Tibial nerve (tissue), 3 donors: ENCODE measurements around the gene HRC.

Source experiments
- POLR2A ChIP-seq, 2 donors: fragments of 450-650 bp; IDR thresholded peaks; one replicate each; pipeline ENCODE4 v1.6.1; 2017; ENCODE audit warnings: antibody characterized with exemption in 2 of 2, mild to moderate bottlenecking in 2 of 2, moderate library complexity in 2 of 2
- TF ChIP-seq, protein P1 (sequence below), 5 experiments: fragments of 200-600 bp in 3 of 5; fragments of 450-650 bp in 2 of 5; sonication (generic) in 3 of 5; IDR thresholded peaks; one replicate each; pipeline ENCODE4 v1.5.1; 2016 to 2019; ENCODE audit warnings: antibody characterized with exemption in 5 of 5, mild to moderate bottlenecking in 3 of 5, moderate library complexity in 2 of 5

DNA sequence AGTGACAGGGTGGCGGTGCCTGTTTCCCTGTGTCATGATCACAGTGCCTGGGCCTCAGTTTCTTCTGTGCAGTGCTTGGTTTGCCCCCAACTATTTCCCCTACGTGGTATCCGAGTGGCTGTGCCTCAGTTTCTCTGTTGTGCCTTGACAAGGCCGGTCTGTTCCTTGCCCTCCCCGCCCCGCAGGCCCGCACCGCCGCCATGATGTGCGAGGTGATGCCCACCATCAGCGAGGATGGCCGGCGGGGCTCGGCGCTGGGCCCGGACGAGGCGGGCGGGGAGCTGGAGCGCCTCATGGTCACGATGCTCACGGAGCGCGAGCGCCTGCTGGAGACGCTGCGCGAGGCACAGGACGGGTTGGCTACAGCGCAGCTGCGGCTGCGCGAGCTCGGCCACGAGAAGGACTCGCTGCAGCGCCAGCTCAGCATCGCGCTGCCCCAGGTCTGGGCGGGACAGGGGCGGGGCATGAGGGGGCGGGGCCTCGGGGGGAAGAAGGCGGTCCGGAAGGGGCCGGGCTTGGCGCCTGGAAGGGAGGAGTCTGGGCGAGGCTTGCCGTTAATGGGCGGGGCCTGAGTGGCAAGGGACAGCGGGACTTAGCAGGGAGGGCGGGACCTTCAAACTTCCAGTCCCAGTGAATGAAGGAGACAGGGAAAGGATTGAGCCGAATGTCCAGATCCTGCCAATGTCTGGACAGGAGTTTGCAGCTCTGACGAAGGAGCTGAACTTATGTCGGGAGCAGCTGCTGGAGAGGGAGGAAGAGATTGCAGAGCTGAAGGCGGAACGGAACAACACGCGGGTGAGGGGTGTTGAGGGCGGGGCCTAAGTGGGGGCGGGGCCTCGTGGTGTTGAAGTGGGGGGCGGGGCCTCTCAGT, 27.3 kb downstream of the HRC start:
- TF ChIP-seq, protein P1, sequence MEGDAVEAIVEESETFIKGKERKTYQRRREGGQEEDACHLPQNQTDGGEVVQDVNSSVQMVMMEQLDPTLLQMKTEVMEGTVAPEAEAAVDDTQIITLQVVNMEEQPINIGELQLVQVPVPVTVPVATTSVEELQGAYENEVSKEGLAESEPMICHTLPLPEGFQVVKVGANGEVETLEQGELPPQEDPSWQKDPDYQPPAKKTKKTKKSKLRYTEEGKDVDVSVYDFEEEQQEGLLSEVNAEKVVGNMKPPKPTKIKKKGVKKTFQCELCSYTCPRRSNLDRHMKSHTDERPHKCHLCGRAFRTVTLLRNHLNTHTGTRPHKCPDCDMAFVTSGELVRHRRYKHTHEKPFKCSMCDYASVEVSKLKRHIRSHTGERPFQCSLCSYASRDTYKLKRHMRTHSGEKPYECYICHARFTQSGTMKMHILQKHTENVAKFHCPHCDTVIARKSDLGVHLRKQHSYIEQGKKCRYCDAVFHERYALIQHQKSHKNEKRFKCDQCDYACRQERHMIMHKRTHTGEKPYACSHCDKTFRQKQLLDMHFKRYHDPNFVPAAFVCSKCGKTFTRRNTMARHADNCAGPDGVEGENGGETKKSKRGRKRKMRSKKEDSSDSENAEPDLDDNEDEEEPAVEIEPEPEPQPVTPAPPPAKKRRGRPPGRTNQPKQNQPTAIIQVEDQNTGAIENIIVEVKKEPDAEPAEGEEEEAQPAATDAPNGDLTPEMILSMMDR (IDR thresholded peaks at IDR 0.05), result peak in 3 of 5 experiments; percentile 13 to 44 (median 29)
- no peak for TF ChIP-seq POLR2A (IDR thresholded peaks at IDR 0.05)
